GM21515 (cell line): ENCODE measurements around the gene POLR1C.
"Not testable (repeated sequence)": the region's sequence is repeated elsewhere in the genome, so short reads cannot be mapped to it uniquely, and the experiment has no call there.

Experiments
- ATAC-seq: cut with Tn5 transposase; IDR thresholded peaks from one replicate; pipeline ENCODE4 v1.9.1; 2021; ENCODE audit not compliant: unreplicated experiment

The POLR1C gene

DNA sequence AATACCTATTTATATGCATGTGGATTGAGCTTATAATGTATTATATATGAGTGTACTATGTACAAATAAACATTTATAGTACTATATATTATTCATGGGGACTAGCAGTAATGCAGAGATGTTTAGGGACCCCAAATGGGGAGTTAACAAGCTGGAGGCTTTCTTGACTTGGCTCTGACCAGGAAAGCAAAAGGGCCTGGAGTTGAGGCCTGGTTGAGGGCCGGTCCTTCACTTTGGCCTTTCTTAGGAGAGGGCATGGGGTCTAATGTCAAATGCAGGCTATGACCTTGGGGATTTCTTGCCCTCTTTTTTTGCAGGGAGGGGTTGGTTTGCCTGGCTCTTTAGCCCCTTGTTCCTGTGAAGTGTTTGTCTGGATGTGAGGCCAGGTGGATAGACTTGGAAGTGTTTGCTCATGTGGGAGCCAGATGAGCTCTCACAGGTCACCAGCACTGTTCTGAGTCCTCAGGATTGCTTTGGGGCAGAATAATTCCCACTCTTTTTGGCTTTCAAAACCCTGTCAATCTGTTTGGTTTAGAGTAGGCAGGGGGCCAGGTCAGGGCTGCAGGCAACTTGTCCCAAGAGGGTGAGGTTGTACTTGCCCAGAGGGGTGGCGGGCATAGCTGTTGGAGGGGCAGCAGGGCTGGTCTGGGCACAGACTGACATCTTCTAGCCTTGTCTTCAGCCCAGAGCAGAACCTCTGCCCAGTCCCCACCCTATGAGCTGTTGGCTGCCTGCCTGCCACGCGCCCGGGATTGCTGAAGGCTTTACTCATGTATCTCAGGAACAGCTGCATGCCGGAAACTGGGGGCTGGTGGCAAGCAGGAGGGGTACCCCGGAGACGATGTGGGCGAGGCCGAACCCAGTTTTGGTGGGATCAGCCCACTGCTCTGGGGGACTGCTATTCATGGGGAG lies 24.9 kb upstream of the POLR1C start:
- no peak for ATAC-seq

- no peak for ATAC-seq
Observed at GRCh38 chr6:43492673-43493072, 24.2 kb upstream of the POLR1C start.

DNA sequence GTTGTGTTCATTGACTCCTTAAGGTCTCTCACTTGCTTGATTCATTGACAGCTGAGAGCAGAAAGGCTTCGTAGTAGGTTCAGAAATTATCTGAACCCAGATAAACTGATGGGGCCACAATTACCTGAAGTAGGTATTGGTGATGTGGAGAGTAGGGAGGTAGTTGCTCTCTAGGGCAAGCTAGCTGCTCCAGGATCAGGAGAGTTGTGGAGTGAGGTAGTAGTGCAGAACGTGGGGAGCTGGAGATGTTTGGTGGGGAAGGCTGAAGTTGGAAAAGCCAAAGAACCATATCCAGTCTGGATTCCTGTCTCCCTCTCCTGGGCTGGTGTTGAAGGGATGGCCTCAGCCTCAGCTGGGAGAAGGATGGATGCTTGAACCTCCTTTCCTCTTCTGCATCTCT lies 23.7 kb upstream of the POLR1C start:
- no peak for ATAC-seq

- no peak for ATAC-seq
Observed at GRCh38 chr6:43493833-43494232, 23.1 kb upstream of the POLR1C start.

DNA sequence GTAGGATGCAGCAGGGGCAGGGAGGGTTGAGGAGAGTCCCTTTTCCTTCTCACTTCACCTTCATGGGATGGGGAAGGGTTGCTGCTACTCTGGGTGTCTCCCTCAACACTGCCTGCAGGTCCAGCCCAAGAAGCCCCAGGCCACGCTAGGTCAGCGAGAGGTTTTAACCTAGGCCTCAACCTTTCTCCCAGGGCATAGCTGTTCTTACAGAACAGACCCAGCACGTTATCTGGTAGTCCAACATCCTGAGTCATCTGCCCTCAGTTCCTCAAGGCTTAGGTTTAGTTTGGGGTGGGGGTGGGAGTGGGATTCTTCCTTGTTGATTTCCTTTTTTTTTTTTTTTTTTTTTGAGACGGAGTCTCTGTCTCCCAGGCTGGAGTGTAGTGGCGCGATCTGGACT lies 22.6 kb upstream of the POLR1C start:
- no peak for ATAC-seq

- ATAC-seq: no peak
Observed at GRCh38 chr6:43494766-43495165, 22.1 kb upstream of the POLR1C start.

DNA sequence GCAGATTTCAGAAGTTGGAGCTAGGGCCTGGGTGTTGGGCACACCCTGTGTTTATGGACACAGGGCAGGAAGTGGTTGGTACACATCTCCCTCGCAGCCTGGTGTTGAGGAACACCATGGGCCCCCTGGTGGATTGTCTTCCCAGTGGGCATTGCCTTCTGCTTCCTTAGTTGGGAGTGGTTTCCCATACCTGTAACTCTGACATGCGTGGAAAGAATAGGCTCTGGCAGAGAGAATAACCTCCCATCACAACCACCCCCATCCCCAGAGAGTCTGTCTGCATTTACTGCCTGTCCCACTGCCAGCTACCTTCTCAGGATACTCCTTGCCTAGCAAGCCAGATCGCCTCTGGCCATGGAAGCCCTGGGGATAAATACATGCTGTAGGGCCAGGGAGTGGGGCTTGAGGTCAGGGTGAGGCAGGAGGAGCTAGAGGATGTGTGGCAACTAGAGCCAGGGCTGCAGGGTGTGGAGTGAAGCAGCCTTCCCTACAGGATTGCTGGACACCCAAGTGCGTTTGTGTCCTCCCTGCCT lies 21.4 kb upstream of the POLR1C start:
- no peak for ATAC-seq

DNA sequence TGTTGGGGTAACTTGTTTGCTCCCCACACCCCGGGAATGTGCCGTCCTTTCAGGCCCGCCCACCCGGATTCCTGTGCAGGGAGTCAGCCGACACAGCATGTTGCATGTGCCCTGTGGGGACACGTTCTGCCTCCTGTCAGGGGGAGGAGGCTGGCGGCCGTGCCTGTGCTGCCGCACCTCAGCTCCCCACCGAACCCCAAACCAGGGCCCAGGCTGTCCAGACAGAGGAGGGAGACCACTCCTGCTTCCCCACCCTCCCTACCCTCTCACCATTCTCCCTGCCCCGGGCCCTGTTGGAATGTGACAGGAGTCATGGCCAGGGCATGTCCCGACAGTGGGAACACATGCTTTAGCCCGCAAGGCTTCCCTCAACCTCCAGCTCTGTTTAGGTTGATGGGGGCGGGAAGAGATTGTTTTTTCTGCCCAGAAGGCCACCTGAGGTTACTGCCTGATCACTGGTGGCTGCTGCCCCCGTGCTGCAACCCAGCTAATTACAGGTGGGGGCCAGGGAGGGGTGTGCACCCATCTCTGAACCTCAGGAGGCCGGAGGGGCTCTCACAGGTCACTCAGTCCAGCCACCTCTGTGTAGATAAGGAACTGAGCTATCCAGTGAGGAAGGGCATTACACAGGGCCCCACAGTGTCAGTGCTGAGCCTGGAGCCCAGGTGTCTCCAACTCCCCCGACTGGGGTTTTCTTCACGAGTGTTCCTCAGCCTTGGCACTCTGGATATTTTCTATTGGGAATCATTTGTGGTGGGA lies 20.3 kb upstream of the POLR1C start:
- no peak for ATAC-seq

- no peak for ATAC-seq
Observed at GRCh38 chr6:43497129-43497396, 19.8 kb upstream of the POLR1C start.

DNA sequence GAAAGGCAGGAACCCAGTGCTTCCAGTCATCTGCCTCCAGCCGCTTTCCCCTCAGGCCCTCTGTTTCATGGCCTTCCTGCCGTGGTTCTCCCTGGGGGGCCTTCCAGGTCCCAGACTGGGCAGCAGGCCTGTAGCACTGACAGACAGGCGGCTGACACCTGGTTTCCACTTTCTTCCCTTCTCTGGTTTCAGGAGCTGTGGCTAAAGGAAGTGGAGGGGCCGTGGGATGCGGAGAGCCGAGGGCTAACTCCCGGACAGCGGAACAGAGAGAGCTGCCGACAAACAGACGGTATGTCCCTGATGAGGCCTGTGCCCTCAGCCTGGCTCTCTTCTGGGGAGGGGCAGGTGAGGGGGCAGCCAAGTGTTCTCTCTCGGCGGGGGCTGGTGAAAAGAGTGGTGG lies 19.2 kb upstream of the POLR1C start:
- ATAC-seq: no peak

DNA sequence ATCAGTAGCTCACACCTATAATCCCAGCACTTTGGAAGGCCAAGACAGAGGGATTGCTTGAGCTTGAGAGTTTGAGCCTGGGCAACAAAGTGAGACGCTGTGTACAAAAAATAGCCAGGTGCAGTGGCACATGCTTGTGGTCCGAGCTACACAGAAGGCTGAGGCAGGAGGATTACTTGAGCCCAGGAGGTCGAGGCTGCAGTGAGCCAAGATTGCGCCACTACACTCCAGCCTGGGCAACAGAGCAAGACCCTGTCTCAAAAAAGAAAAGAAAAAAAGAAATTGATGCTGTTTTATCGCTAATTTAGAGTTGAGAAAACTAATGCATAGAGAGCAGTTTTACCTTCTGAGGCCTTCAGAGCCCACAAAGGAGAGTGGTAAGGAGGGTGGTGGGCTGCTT lies 18.6 kb upstream of the POLR1C start:
- ATAC-seq: not testable (repeated sequence)

DNA sequence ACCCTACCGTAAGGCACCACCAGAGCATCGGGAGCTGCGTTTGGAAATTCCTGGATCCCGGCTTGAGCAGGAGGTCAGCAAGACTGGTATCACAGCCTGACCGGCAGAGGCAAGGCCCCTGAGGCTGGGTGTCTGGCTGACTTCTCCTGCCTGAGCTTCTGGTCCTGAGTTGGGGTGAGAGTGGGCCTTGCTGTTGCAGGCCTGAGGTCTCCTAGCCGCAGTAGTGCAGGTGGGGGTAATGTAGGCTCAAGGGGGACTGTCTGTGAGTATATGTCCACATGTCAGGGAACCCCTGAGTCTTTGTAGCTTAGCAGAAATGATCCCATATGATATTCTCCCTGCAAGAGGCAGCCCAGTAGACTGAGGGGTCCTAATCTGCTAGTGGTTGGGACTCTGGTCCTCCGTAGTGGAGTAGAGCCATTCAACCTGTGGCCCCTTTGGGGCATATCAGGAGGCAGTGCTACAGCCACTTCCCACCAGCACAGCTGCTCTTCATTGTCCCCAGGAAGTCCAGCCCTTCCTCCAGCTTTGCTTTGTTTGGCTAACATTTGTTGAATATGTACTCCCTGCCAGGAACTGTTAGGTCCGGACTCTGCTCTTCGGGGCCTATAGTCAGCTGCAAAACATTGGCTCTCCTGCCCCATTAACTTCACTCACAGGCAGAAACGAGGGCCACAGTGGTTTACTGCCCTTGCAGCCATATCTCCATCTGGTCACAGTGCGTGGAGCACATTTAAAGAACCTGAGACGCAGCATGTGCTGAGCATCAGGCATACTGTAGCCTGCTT lies 17.7 kb upstream of the POLR1C start:
- ATAC-seq: no peak

GRCh38 chr6:43500921-43501320 lies 16.0 kb upstream of the POLR1C start:
- ATAC-seq: no peak

- ATAC-seq: no peak
Observed at GRCh38 chr6:43502666-43503065, 14.2 kb upstream of the POLR1C start.

GRCh38 chr6:43503443-43503842 lies 13.4 kb upstream of the POLR1C start:
- ATAC-seq: no peak

DNA sequence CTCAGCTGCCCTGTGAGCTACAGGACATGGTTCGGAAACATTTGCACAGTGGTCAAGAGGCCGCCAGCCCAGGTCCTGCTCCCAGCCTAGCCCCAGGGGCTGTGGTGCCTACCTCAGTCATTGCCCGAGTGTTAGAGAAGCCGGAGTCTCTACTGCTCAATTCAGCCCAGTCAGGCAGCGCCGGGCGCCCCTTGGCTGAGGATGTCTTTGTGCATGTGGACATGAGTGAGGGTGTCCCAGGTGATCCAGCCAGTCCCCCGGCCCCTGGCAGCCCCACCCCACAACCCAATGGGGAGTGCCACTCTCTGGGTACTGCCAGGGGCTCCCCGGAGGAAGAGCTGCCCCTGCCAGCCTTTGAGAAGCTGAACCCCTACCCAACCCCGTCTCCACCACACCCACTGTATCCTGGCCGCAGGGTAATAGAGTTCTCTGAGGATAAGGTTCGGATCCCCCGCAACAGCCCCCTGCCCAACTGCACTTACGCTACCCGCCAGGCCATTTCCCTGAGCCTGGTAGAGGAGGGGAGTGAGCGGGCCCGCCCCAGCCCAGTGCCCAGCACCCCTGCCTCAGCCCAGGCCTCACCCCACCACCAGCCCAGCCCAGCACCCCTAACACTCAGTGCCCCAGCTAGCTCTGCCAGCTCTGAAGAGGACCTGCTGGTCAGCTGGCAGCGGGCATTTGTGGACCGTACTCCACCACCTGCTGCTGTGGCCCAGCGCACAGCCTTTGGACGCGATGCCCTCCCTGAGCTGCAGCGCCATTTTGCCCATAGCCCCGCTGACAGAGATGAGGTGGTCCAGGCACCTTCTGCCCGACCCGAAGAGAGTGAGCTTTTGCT lies 11.9 kb upstream of the POLR1C start:
- ATAC-seq: no peak

- ATAC-seq: no peak
Observed at GRCh38 chr6:43505718-43506117, 11.2 kb upstream of the POLR1C start.

DNA sequence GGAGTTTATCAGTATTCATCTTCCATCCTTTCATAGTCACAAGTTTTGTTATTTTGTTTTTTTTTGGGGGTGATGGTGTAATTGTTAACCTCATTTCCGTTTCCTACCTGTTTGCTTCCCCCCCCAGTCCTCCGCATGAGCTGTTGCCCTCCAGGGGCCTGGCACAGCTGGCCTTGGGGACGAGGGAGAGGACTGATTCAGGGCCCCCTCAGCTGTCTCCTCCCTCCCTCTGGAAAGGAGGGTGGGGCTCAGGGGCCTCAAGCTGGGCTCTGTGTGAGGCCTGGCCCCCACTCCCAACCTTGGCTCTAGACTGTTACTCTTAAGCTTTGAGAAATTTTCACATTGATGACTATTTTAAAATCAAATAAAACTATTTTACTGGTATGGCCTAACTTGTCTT lies 10.7 kb upstream of the POLR1C start:
- no peak for ATAC-seq

DNA sequence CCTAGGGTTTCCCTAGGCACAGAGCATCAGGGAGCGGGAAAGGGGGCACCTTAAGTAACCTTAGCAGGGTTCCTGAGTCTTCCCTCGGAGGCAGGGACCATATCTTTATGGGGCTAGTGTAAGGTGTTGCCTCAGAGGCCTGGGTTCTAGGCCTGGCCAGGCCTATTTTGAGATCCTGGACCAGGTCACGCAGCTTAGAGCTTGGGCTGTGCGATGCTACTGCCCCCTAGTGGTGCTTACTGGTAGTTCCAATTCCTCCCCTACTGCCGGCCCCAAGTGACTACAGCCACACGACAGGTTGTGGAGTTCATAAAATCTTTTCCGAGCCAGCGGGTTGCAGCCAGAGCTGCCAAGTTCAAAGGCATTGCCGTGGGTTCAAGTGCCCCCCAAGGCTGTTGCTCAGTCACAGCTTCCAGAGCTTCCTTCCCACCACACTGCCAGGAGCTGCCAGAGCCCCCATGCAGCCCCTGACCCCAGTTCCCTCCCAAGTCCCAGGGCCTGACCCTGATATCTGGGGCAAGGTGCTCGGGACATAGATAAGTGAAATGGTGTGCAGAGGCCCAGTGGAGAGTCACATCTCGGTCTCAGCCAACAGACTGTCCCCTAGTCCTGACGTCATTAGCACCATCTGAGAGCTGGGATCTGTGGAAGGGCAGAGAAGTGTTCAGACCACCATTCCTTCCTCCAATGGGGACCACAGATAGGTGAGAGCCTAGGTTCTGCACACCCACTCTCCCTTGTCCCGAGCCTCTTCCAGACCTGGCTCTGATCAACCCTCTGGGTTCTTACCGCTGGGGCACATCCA lies 10.0 kb upstream of the POLR1C start:
- ATAC-seq: peak; percentile 46
